OCI-LY3 (cell line): Measurements from ENCODE around the gene BBX.
"Not testable (repeated sequence)": the region's sequence is repeated elsewhere in the genome, so short reads cannot be mapped to it uniquely, and the experiment has no call there.

ENCODE experiments used
- CTCF ChIP-seq: fragments of 200-600, 300-600 bp; sonication (generic); IDR thresholded peaks from 2 replicates; pipeline ENCODE4 v1.5.1; 2014; ENCODE audit warnings: antibody characterized with exemption, low read length, low read depth
- EZH2phosphoT487 ChIP-seq: fragments of 200-600 bp; shearing (Covaris generic); IDR thresholded peaks from 2 replicates; pipeline ENCODE4 v1.6.1; 2018; ENCODE audit warnings: antibody characterized with exemption, mixed run types, low read depth

- TF ChIP-seq CTCF, EZH2phosphoT487: not testable (repeated sequence)
Observed at GRCh38 chr3:107571089-107571488, 48.3 kb downstream of the BBX start.
